Myocyte (in vitro differentiated cells): ENCODE measurements around the gene VGLL4. TPM values are rescaled to one million over a fixed set of nuclear protein-coding genes. Genes with fewer than 3 reads are reported as not detected.
"Not testable (repeated sequence)": the region's sequence is repeated elsewhere in the genome, so short reads cannot be mapped to it uniquely, and the experiment has no call there.

Experiments
- DNase-seq: peaks from one replicate; pipeline ENCODE4 v3.0.0-alpha.2; 2012; ENCODE audit warnings: low read depth
- total RNA-seq: library from RNA; depleted of rRNA; stranded (reverse); fragments of >200 nt; gene quantifications from 2 replicates; pipeline ENCODE4 v1.2.3, GENCODE V29; 2014

VGLL4 gene
- total RNA-seq, 1 donor from 2014 or later, result 102 TPM

DNA sequence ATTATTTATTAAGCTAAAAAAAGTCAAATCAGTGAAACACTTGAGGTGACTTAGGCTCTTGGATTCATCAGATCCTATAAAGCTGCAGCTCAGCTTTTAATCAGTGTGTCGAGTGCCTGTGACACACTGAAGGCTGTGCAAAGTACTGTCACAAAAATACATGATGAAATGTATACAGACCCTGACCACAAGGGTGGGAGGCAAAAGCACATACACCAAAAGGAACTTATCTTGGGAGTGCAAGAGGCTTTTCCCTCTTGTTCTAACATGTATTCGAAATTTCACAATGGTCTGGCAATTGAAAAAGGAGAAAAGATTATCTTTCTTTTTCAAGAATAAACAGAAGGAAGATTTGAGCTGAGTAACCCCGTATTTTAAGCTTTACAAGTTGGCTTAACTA, 35.9 kb downstream of the VGLL4 start:
- no peak for DNase-seq

GRCh38 chr3:11606865-11607440, 36.8 kb downstream of the VGLL4 start:
- DNase-seq, result no peak

DNA sequence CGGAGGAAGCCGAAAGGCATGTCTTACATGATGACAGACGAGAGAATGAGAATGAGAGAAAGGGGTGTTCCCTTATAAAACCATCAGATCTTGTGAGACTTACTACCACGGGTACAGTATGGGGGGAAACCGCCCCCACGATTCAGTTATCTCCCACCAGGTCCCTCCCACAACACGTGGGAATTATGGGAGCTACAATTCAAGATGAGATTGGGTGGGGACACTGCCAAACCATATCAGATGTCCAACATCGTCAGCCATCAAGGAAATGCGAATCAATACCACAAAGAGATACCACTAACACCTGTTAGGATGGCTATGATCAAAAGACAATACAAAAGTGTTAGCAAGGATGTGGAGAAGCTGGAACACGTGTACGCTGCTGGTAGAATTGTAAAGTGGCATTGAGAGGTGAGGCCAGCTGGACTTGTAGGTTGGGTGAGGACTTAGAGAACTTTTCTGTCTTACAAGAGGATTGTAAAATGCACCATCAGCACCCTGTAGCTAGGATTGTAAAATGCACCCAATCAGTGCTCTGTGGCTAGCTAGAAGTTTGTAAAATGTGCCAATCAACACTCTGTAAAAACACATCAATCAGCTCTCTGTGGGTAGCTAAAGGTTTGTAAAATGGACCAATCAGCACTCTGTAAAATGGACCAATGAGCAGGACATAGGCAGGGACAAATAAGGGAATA, 37.5 kb downstream of the VGLL4 start:
- DNase-seq, result peak; percentile 66

DNA sequence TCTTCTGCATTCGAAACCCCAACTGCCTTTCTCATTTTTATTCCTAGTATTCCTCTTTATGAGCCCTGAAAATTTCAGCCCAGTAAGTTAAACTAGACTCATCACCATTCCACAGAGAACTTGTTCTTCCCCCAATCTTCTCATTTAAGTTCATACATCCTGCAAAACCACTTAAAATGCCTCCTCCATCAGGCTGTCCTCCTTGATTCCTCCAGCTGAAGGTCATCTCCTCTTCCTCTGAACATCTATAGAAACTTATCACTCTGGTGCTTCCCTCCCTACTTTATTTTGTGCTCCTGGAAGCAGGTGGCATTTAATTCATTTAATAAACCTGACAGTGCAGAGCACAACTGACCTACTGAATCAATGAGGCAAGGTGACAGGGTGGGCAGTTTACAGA, 38.3 kb downstream of the VGLL4 start:
- no peak for DNase-seq

DNA sequence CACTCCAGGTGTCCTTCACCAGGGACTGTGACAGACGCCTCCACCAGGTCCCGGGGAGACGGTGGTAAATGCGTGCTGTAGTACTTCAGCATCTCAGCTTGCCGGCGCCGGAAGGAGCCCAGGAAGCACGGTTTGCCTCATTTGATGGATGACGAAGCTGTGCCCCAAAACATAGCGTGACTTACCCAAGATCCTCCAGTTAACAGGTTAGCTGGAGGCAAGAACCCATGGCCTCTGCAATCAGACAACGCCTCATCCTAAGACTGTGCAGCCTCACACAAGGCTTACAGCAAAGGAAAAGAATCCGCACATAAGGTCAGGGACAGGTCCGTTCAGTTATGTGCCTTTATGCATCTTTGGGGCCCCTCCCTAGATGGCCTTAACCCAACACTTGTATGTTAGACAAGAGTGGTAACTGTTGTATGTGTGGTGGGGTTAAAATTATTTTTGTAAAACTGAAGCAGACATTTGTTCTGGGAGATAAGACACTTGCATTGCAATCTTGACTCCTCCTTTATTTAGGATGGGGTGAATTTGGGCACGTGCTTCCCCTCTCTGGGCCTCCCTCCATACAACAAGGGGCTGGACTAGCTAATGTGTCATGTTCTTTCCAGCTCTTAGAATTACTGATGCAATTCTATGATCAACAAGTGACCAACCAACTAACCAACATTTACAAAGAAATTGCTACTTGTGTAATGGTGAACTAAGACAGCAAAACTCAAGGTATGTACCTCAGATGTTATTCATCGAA, 39.4 kb downstream of the VGLL4 start:
- no peak for DNase-seq

DNA sequence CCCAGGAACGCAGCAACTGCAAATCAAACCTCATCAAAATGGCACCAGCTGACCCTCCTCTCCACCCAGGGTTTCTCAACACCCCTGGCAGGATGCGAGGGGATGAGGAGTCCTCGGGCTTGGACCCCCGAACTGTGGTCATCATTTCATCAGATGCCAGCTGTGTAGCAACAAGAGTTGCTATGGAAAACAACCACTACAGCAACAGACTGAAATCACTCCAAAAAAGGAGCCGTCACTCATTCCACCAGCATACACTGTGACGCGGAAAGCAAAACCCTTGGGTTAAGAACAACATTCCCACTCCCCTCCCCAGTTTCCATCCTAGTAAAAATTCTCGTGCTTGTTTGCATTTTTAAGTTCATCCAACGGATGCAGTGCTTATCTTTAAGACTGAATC, 40.1 kb downstream of the VGLL4 start:
- peak; percentile 62 for DNase-seq

DNA sequence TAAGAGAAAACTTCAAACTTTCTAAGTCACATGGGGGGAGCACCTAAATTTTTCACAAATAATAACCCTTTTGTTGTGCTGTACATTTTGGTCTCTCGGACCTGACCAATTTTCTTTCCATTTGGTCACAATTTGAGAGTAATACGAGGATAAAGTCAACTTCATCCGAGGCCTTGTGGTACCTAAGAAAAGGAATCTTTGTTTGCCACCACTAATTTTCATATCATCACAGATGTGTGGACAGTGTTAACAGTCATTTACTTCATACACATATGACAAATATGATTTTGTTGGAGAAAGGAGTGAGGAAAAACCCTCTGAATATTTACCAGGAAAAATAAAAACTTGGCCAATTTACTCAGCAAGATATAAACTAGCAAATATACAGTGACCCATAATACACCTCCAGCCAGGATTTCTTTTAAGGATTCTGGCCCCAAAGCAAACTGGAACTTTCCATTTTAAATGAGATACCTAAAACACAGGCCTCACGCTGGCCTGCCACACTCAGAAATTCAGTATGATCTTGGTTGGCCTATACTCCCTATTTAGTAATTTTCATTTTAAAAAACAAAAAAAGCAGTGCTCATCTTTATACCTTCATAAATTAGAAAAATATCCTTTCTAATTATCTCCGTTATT, 40.7 kb downstream of the VGLL4 start:
- DNase-seq, result no peak

DNA sequence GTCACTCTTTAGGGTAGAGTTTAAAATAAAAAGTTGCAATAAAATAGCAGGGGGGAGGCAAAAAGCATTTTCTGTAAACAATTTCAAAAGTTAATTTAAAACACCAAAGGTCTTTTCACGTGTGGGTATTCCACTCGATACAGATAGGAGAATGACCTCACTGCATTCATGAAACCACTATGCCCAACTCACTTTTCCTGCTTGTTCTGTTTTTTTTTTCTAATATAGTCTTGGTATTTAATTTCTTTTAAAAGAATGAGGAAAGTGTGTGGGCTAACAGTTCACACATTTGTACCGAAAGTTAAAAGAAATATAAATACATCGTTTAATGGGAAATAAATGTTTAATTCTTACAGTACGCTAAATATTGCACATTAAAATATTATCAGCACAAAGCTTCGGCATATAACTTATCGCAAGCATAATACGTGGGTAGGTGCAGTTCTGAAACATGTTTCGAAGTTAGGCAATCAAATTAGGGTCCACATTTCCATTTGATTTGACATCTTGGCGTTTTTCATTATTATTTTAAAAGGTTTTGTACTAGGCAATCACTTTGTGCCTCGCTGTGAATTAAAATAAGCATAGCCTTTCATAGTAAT, 41.4 kb downstream of the VGLL4 start:
- no peak for DNase-seq

DNA sequence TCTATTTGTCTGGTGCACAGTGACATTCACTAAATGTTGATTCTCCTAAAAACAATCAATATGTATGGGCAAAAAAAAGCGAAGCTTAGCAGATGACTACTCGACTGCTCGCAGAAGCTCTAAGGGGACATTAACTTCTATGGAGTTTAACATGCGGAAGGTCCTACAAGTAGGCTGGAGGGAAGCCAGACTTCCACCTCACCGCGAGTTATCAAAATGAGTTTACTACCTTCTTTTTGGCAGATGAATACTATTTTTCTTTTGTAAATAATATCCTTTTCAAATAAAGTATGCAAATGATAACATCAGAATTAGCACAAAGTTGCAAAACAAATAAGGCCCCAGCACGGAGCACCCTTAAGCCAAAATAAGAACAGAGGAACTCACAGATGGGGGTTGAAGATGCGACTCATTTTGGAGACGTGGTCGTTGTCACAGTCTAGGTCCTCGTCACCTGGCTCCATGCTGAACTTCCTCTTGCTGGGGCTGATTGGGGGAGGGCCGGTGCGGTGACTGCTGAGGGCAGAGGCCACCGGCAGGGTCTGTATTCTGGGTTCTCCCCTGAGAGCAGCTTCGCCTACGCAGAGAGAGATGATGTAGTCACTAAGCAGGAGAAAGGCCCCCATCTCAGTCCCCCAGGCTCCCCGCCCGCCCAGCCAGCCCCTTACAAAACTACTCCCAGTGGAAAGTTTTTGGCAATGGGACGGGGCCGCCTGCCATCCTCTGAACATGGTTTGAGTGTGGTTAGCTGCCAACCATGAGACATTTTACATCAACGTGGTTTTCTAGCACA, 42.1 kb downstream of the VGLL4 start:
- DNase-seq, result peak; percentile 64

GRCh38 chr3:11600501-11601282, 43.0 kb downstream of the VGLL4 start:
- DNase-seq, result peak; percentile 97

GRCh38 chr3:11596387-11596786, 47.3 kb downstream of the VGLL4 start:
- no peak for DNase-seq

DNA sequence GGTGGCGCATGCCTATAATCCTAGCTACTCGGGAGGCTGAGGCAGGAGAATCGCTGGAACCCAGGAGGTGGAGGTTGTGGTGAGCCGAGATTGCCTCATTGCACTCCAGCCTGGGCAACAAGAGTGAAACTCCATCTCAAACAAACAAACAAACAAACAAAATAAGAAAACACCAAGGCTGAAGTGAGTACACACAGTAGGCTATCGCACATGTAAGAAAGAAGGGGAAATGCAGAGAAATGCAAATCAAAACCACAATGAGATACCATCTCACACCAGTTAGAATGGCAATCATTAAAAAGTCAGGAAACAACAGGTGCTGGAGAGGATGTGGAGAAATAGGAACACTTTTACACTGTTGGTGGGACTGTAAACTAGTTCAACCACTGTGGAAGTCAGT, 48.7 kb downstream of the VGLL4 start:
- DNase-seq, result not testable (repeated sequence)

- no peak for DNase-seq
Measured at GRCh38 chr3:11593318-11594034, 50.2 kb downstream of the VGLL4 start.

DNA sequence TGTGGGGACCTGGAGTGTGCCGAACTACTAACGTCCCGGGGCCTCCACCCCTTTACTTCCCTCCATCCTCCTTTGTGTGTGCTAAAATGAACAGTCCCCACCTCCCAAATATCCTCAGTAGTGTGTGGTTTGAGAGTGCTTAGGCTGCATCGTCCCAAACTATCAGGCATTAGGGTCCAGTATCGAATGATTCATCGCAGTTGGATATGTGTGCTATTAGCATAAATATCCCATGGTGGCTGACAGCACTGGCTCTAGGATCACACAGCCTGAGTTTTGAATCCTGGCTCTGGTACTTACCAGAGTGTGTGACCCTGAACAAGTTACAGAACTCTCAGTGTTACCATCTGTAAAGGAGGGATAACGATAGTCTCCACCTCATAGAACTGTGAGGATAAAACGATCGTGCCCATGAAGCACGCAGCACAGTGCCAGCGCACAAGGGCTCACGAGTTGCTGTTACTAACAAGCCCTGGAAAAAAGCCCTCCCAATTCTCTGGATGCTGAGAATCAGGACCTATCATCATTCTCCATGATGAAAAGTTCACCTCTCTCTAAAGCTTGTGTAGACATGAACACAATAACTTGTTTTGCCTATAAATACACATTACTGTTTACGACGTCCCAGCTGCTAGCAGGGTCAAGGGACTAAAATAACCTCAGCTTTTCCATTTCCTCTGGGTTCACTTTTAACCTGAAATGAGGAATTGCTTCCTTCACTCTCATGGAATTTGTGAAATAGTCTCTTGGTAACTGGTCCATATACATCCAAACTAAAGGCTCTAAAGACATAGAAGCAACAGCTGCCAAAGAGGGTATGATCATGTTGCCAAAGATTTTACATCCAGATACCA, 51.0 kb downstream of the VGLL4 start:
- DNase-seq, result peak; percentile 55

DNA sequence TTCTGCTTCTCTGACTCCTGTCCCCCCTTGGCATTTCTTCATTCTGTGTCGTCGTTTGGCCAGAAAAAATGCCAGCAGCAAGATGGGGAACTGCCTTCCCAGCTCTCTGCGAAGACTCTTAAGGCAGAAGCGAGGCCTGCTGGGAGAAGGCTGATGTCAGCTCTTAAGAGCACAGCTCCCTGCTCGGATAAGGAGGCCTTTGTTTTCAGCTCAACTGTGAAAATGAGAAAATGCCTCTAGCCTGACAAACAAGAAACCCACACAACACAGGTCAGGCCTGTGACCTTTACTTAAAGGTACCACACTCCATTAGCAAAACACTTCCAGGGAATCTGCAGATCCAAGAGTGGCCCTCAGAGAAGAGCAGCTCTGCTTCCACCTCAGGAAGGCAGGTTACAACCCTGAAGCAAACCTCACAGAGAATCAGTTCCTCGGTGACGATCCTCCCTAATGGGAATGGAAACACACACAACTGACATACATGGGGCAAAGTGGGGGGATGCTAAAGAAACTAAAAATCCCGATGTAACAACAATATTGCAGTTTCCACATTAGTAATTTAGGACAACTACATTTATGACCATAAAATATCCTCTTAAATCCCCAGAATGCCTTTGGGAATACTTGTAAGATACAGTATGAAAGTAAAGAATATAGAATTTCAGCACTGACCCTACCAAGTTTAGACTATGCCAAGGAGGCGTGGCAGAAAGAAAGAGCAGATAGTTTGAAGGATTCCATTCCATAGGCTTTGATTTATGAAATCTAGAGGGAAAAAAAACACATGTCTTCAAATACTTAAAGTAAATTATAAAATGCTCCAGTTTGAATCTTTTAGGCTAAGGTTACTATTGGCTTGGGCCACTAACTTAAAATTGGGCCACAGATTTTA, 52.1 kb downstream of the VGLL4 start:
- peak; percentile 60 for DNase-seq

GRCh38 chr3:11591002-11591355, 52.7 kb downstream of the VGLL4 start:
- peak; percentile 45 for DNase-seq

GRCh38 chr3:11589706-11590105, 54.0 kb downstream of the VGLL4 start:
- DNase-seq, result no peak
